ENCODE results near the gene CCDC160.
A peak's percentile ranks its signal among the peaks of the same experiment; 100 is the strongest.
"Not testable (repeated sequence)": the region's sequence is repeated elsewhere in the genome, so short reads cannot be mapped to it uniquely, and the experiment has no call there.

The CCDC160 gene

GRCh38 chrX:134236626-134237614 is at the start of gene CCDC160:
CCDC160 (plus strand) TSS chrX:134237182; CDS start chrX:134244801, 7,619 bp downstream.
- DNase-seq: peak in 2 of 3 donors; percentile 1 to 24

- DNase-seq: no peak
Observed at GRCh38 chrX:134191281-134191680, 45.7 kb upstream of the CCDC160 start.

GRCh38 chrX:134194915-134195314 is 42.1 kb upstream of the CCDC160 start:
- no peak for DNase-seq

- DNase-seq: no peak
Observed at GRCh38 chrX:134202561-134202960, 34.4 kb upstream of the CCDC160 start.

- DNase-seq: no peak
Observed at GRCh38 chrX:134206221-134206620, 30.8 kb upstream of the CCDC160 start.

- DNase-seq: no peak
Observed at GRCh38 chrX:134210465-134210864, 26.5 kb upstream of the CCDC160 start.

GRCh38 chrX:134235236-134235635 is 1.7 kb upstream of the CCDC160 start:
- DNase-seq: no peak

GRCh38 chrX:134238144-134238543 is 1.2 kb downstream of the CCDC160 start:
- not testable (repeated sequence) for DNase-seq

GRCh38 chrX:134239016-134239415 is 2.0 kb downstream of the CCDC160 start:
- DNase-seq: no peak

GRCh38 chrX:134240209-134240608 is 3.2 kb downstream of the CCDC160 start:
- DNase-seq: no peak

- DNase-seq: no peak
Observed at GRCh38 chrX:134241960-134242619, 5.1 kb downstream of the CCDC160 start.

- no peak for DNase-seq
Observed at GRCh38 chrX:134244043-134244442, 7.1 kb downstream of the CCDC160 start.

GRCh38 chrX:134246282-134246681 is 9.3 kb downstream of the CCDC160 start:
- peak in 2 of 3 donors; percentile 5 to 11 for DNase-seq

- no peak for DNase-seq
Observed at GRCh38 chrX:134247492-134247891, 10.5 kb downstream of the CCDC160 start.

GRCh38 chrX:134249241-134249640 is 12.3 kb downstream of the CCDC160 start:
- DNase-seq: no peak

- no peak for DNase-seq
Observed at GRCh38 chrX:134251241-134251640, 14.3 kb downstream of the CCDC160 start.

- DNase-seq: no peak
Observed at GRCh38 chrX:134254511-134254910, 17.5 kb downstream of the CCDC160 start.

- DNase-seq: no peak
Observed at GRCh38 chrX:134255555-134255954, 18.6 kb downstream of the CCDC160 start.

GRCh38 chrX:134256684-134257083 is 19.7 kb downstream of the CCDC160 start:
- no peak for DNase-seq

GRCh38 chrX:134258202-134258601 is 21.2 kb downstream of the CCDC160 start:
- no peak for DNase-seq

- DNase-seq: not testable (repeated sequence)
Observed at GRCh38 chrX:134285934-134286333, 49.0 kb downstream of the CCDC160 start.

GRCh38 chrX:134287346-134287745 is 50.4 kb downstream of the CCDC160 start:
- DNase-seq: no peak

- DNase-seq: no peak
Observed at GRCh38 chrX:134294548-134294947, 57.6 kb downstream of the CCDC160 start.

Data from suppressor macrophage treated with lipopolysaccharide for 1 hour (primary cell).